ENCODE measurements around the gene PADI2.
A peak's percentile ranks its signal among the peaks of the same experiment; 100 is the strongest.

Gene PADI2

GRCh38 chr1:17053685-17054410 lies 65.4 kb downstream of the PADI2 start, which contains the start of gene SDHB:
Gene SDHB, minus strand, starts transcription at chr1:17054032. Its CDS starts 13 bp downstream, at chr1:17054019.
- Histone ChIP-seq H4K8ac (ENCODE audit: low read depth, low read length) (no peak within 1 kb of the TSS), H3K4me3 (ENCODE audit: low read length in 2 of 2) (peak within 1 kb of the TSS; percentile 95 to 97), H2BK15ac (ENCODE audit: low read length) (no peak within 1 kb of the TSS), H2BK12ac (ENCODE audit: low read length) (no peak within 1 kb of the TSS), H3K4me1 (ENCODE audit: control insufficient read depth in 2 of 2, insufficient read depth in 1 of 2, low read depth in 1 of 2, low read length in 2 of 2) (peaks cover 6 to 12% of the 10 kb centered on the region in 2 donors), H3K79me1 (ENCODE audit: low read depth, low read length) (peaks cover 11% of the 10 kb centered on the region), H3K27me3 (ENCODE audit: control insufficient read depth in 3 of 3, insufficient read depth in 3 of 3, low read depth in 1 of 3, low read length in 3 of 3) (peaks cover 0 to 5% (median 0%) of the 10 kb centered on the region in 3 experiments), H2BK5ac (ENCODE audit: low read length) (peak within 1 kb of the TSS; percentile 62), H3K9me3 (replicated peaks in 1 of 2; ENCODE audit: control insufficient read depth in 2 of 2, insufficient read depth in 1 of 2, low read depth in 1 of 2, low read length in 2 of 2) (no peaks in the 10 kb centered on the region), H2BK120ac (ENCODE audit: low read depth, low read length) (no peak within 1 kb of the TSS), H3K36me3 (replicated peaks in 1 of 2; ENCODE audit: control insufficient read depth in 2 of 2, insufficient read depth in 2 of 2, low read length in 2 of 2) (peaks cover 3 to 22% of the 10 kb centered on the region in 2 donors), H3K27ac (replicated peaks; ENCODE audit: low read length) (peak within 1 kb of the TSS; percentile 75), H3K14ac (ENCODE audit: low read length) (peak within 1 kb of the TSS; percentile 72), H3K4ac (ENCODE audit: low read length) (no peak within 1 kb of the TSS), H2AK5ac (ENCODE audit: low read depth, low read length) (peak within 1 kb of the TSS; percentile 20), H4K91ac (ENCODE audit: low read depth, low read length, poor library complexity) (no peak within 1 kb of the TSS), H3K9ac (ENCODE audit: low read depth, low read length, poor library complexity) (peak within 1 kb of the TSS; percentile 91), H3K23ac (ENCODE audit: low read depth, low read length, poor library complexity) (peak within 1 kb of the TSS; percentile 29), H3K4me2 (ENCODE audit: insufficient read depth, low read length, poor library complexity, severe bottlenecking) (peak within 1 kb of the TSS; percentile 85), H3K18ac (ENCODE audit: low read length) (peak within 1 kb of the TSS; percentile 97), H2AFZ (ENCODE audit: low read length) (peak within 1 kb of the TSS; percentile 93)
- no CpG with 5 or more reads among the region's 44 CpGs for WGBS, 2 donors (ENCODE audit: extremely low coverage in 2 of 2, insufficient read length in 2 of 2, insufficient replicate concordance in 1 of 2)
- DNase-seq (ENCODE audit: low spot score) = peak; percentile 98

- Histone ChIP-seq H2AK5ac (ENCODE audit: low read depth, low read length) (peak overlapping the region; percentile 20), H2BK120ac (ENCODE audit: low read depth, low read length) (no peak overlapping the region), H3K23ac (ENCODE audit: low read depth, low read length, poor library complexity) (no peak overlapping the region), H3K36me3 (replicated peaks in 1 of 2; ENCODE audit: control insufficient read depth in 2 of 2, insufficient read depth in 2 of 2, low read length in 2 of 2) (peaks cover 3 to 22% of the 10 kb centered on the region in 2 donors), H3K27ac (replicated peaks; ENCODE audit: low read length) (no peak overlapping the region), H3K4me1 (ENCODE audit: control insufficient read depth in 2 of 2, insufficient read depth in 1 of 2, low read depth in 1 of 2, low read length in 2 of 2) (peaks cover 6 to 12% of the 10 kb centered on the region in 2 donors), H3K4me2 (ENCODE audit: insufficient read depth, low read length, poor library complexity, severe bottlenecking) (peak overlapping the region; percentile 85), H3K4ac (ENCODE audit: low read length) (no peak overlapping the region), H3K79me1 (ENCODE audit: low read depth, low read length) (peaks cover 11% of the 10 kb centered on the region), H4K8ac (ENCODE audit: low read depth, low read length) (no peak overlapping the region), H3K14ac (ENCODE audit: low read length) (peak overlapping the region; percentile 72), H2BK15ac (ENCODE audit: low read length) (no peak overlapping the region), H2BK5ac (ENCODE audit: low read length) (peak overlapping the region; percentile 62), H4K91ac (ENCODE audit: low read depth, low read length, poor library complexity) (no peak overlapping the region), H3K4me3 (ENCODE audit: low read length in 2 of 2) (peak overlapping the region; percentile 95 to 97), H3K9me3 (replicated peaks in 1 of 2; ENCODE audit: control insufficient read depth in 2 of 2, insufficient read depth in 1 of 2, low read depth in 1 of 2, low read length in 2 of 2) (no peaks in the 10 kb centered on the region), H3K18ac (ENCODE audit: low read length) (no peak overlapping the region), H2AFZ (ENCODE audit: low read length) (peak overlapping the region; percentile 93), H2BK12ac (ENCODE audit: low read length) (no peak overlapping the region), H3K27me3 (ENCODE audit: control insufficient read depth in 3 of 3, insufficient read depth in 3 of 3, low read depth in 1 of 3, low read length in 3 of 3) (peaks cover 0 to under 1% (median 0%) of the 10 kb centered on the region in 3 experiments), H3K9ac (ENCODE audit: low read depth, low read length, poor library complexity) (peak overlapping the region; percentile 91)
- no CpG with 5 or more reads among the region's 12 CpGs for WGBS, 2 donors (ENCODE audit: extremely low coverage in 2 of 2, insufficient read length in 2 of 2, insufficient replicate concordance in 1 of 2)
- DNase-seq (ENCODE audit: low spot score) = no peak
These were observed 66.1 kb downstream of the PADI2 start for GRCh38 chr1:17053086-17053684.

GRCh38 chr1:17052641-17053040 lies 66.6 kb downstream of the PADI2 start:
- no peak overlapping the region for H4K8ac ChIP-seq (ENCODE audit: low read depth, low read length)
- H3K36me3 ChIP-seq (replicated peaks in 1 of 2; ENCODE audit: control insufficient read depth in 2 of 2, insufficient read depth in 2 of 2, low read length in 2 of 2) = peaks cover 3 to 22% of the 10 kb centered on the region in 2 donors
- no peak overlapping the region for H3K14ac ChIP-seq (ENCODE audit: low read length)
- H3K4me2 ChIP-seq (ENCODE audit: insufficient read depth, low read length, poor library complexity, severe bottlenecking) = peak overlapping the region; percentile 85
- H3K79me1 ChIP-seq (ENCODE audit: low read depth, low read length) = peaks cover 14% of the 10 kb centered on the region
- H3K27ac ChIP-seq (replicated peaks; ENCODE audit: low read length) = no peak overlapping the region
- H3K4ac ChIP-seq (ENCODE audit: low read length) = no peak overlapping the region
- H2BK120ac ChIP-seq (ENCODE audit: low read depth, low read length) = no peak overlapping the region
- no peak overlapping the region for H2BK12ac ChIP-seq (ENCODE audit: low read length)
- peak overlapping the region in 1 of 2 donors; percentile 97 for H3K4me3 ChIP-seq (ENCODE audit: low read length in 2 of 2)
- peaks cover 6 to 12% of the 10 kb centered on the region in 2 donors for H3K4me1 ChIP-seq (ENCODE audit: control insufficient read depth in 2 of 2, insufficient read depth in 1 of 2, low read depth in 1 of 2, low read length in 2 of 2)
- H3K23ac ChIP-seq (ENCODE audit: low read depth, low read length, poor library complexity) = no peak overlapping the region
- no peak overlapping the region for H2BK15ac ChIP-seq (ENCODE audit: low read length)
- no peak overlapping the region for H2AK5ac ChIP-seq (ENCODE audit: low read depth, low read length)
- H4K91ac ChIP-seq (ENCODE audit: low read depth, low read length, poor library complexity) = no peak overlapping the region
- no peak overlapping the region for H2BK5ac ChIP-seq (ENCODE audit: low read length)
- DNase-seq (ENCODE audit: low spot score) = no peak
- H2AFZ ChIP-seq (ENCODE audit: low read length) = no peak overlapping the region
- no peak overlapping the region for H3K18ac ChIP-seq (ENCODE audit: low read length)
- H3K9ac ChIP-seq (ENCODE audit: low read depth, low read length, poor library complexity) = no peak overlapping the region
- no peaks in the 10 kb centered on the region for H3K9me3 ChIP-seq (replicated peaks in 1 of 2; ENCODE audit: control insufficient read depth in 2 of 2, insufficient read depth in 1 of 2, low read depth in 1 of 2, low read length in 2 of 2)
- no peaks in the 10 kb centered on the region for H3K27me3 ChIP-seq (ENCODE audit: control insufficient read depth in 3 of 3, insufficient read depth in 3 of 3, low read depth in 1 of 3, low read length in 3 of 3)

- Histone ChIP-seq H3K18ac (ENCODE audit: low read length) (no peak overlapping the region), H2BK5ac (ENCODE audit: low read length) (no peak overlapping the region), H2BK15ac (ENCODE audit: low read length) (no peak overlapping the region), H3K4me2 (ENCODE audit: insufficient read depth, low read length, poor library complexity, severe bottlenecking) (no peak overlapping the region), H3K9ac (ENCODE audit: low read depth, low read length, poor library complexity) (no peak overlapping the region), H4K91ac (ENCODE audit: low read depth, low read length, poor library complexity) (no peak overlapping the region), H2BK120ac (ENCODE audit: low read depth, low read length) (no peak overlapping the region), H3K4me3 (ENCODE audit: low read length in 2 of 2) (no peak overlapping the region), H3K23ac (ENCODE audit: low read depth, low read length, poor library complexity) (no peak overlapping the region), H3K9me3 (replicated peaks in 1 of 2; ENCODE audit: control insufficient read depth in 2 of 2, insufficient read depth in 1 of 2, low read depth in 1 of 2, low read length in 2 of 2) (no peaks in the 10 kb centered on the region), H3K4ac (ENCODE audit: low read length) (no peak overlapping the region), H2AFZ (ENCODE audit: low read length) (no peak overlapping the region), H3K36me3 (replicated peaks in 1 of 2; ENCODE audit: control insufficient read depth in 2 of 2, insufficient read depth in 2 of 2, low read length in 2 of 2) (peaks cover 3 to 22% of the 10 kb centered on the region in 2 donors), H3K27ac (replicated peaks; ENCODE audit: low read length) (no peak overlapping the region), H3K27me3 (ENCODE audit: control insufficient read depth in 3 of 3, insufficient read depth in 3 of 3, low read depth in 1 of 3, low read length in 3 of 3) (no peaks in the 10 kb centered on the region), H3K79me1 (ENCODE audit: low read depth, low read length) (peaks cover 15% of the 10 kb centered on the region), H4K8ac (ENCODE audit: low read depth, low read length) (no peak overlapping the region), H3K4me1 (ENCODE audit: control insufficient read depth in 2 of 2, insufficient read depth in 1 of 2, low read depth in 1 of 2, low read length in 2 of 2) (peaks cover 6 to 12% of the 10 kb centered on the region in 2 donors), H2BK12ac (ENCODE audit: low read length) (no peak overlapping the region), H2AK5ac (ENCODE audit: low read depth, low read length) (no peak overlapping the region), H3K14ac (ENCODE audit: low read length) (no peak overlapping the region)
- no CpG with 5 or more reads among the region's 1 CpG for WGBS, 2 donors (ENCODE audit: extremely low coverage in 2 of 2, insufficient read length in 2 of 2, insufficient replicate concordance in 1 of 2)
- DNase-seq (ENCODE audit: low spot score) = no peak
These were observed 67.2 kb downstream of the PADI2 start for GRCh38 chr1:17052038-17052437.
